HS-27A (cell line): ENCODE measurements around the gene PANK4.

ENCODE experiments used
- DNase-seq: peaks from one replicate; pipeline ENCODE4 v3.0.0-alpha.2; 2012; ENCODE audit warnings: low read depth, missing footprints

PANK4 gene

GRCh38 chr1:2512862-2513421, 13.5 kb downstream of the PANK4 start:
- DNase-seq, result no peak

GRCh38 chr1:2510366-2511155, 15.8 kb downstream of the PANK4 start:
- no peak for DNase-seq

DNA sequence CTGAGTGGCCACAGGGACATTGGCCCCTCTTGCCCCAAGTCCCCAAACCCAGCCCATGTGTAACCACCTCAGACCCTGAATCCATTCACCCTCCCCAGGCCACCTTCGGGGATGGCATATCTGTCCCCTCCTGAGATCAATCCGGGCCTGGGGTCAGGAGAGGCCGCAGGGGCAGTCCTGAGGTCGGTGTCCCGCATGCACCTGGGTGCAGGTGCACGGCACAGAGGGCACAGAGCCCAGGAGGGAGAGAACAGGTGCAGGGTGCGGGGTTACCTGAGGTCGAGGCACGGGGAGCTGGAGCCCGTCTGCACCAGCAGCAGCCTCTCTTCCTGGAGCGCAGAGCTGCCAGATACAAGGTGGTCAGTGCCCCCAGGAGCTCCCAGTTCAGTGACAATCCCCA, 16.8 kb downstream of the PANK4 start:
- DNase-seq, result no peak

- DNase-seq, result no peak
Observed at GRCh38 chr1:2508751-2509150, 17.6 kb downstream of the PANK4 start.

GRCh38 chr1:2508180-2508579, 18.2 kb downstream of the PANK4 start:
- DNase-seq, result no peak

DNA sequence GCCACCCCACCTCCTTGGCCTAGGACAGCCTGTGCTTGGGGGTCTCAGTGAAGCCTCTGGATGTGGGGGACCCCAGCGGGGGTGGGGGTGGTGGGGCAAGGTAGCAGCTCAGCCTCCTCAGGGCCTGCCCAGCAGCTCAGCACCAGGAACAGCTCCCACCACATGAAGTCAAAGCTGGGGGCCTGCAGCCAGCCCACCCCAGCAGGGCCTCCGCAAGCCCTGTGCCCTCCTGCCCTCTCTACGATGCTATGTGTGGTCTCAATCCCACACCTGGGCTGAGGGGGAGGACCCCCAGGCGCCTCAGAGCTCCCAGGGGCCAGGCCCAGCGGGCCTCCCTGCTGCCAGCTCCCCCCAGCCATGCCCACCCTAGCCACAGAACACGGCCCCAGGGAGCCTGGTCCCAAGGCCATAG, 18.6 kb downstream of the PANK4 start:
- DNase-seq, result no peak

- DNase-seq, result no peak
Observed at GRCh38 chr1:2506901-2507565, 19.4 kb downstream of the PANK4 start.

GRCh38 chr1:2506007-2506860, 20.2 kb downstream of the PANK4 start:
- DNase-seq, result no peak

GRCh38 chr1:2505461-2505994, 20.9 kb downstream of the PANK4 start:
- no peak for DNase-seq

- no peak for DNase-seq
Observed at GRCh38 chr1:2504949-2505272, 21.5 kb downstream of the PANK4 start.

DNA sequence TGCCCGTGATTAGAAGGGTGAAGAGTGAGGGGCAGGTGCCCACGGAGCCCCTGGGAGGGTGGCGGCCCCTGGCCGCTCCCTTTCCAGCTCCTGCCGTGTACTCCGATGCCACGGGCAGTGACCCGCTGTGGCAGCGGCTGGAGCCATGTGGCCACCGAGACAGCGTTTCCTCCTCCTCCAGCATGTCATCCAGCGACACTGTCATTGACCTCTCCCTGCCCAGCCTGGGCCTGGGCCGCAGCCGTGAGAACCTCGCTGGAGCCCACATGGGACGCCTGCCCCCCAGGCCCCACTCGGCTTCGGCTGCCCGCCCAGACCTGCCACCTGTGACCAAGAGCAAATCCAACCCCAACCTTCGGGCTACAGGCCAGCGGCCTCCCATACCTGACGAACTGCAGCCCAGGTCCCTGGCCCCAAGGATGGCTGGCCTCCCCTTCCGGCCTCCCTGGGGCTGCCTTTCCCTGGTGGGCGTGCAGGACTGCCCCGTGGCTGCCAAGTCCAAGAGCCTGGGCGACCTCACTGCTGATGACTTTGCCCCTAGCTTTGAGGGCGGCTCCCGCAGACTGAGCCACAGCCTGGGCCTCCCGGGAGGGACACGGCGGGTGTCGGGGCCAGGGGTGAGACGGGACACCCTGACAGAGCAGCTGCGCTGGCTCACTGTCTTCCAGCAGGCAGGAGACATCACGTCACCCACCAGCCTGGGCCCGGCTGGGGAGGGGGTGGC, 22.0 kb downstream of the PANK4 start:
- no peak for DNase-seq

- DNase-seq, result no peak
Observed at GRCh38 chr1:2503554-2504224, 22.7 kb downstream of the PANK4 start.

GRCh38 chr1:2502661-2503553, 23.5 kb downstream of the PANK4 start:
- DNase-seq, result no peak

GRCh38 chr1:2502210-2502609, 24.2 kb downstream of the PANK4 start:
- DNase-seq, result no peak

DNA sequence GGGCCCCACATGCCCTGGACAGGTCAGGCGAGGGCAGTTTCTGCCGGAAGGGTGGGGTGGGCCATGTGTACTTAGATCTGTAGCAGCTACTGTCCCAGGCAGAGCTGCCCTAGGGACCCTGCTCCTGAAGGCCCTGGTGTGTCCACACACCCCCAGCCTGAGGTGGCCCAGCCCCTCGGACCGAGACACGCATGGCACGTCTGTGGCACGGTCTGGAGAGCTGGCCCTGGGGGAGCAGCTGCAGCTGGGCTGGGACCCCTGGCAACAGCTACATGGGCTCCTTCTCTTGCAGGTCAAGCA, 24.6 kb downstream of the PANK4 start:
- DNase-seq, result no peak

DNA sequence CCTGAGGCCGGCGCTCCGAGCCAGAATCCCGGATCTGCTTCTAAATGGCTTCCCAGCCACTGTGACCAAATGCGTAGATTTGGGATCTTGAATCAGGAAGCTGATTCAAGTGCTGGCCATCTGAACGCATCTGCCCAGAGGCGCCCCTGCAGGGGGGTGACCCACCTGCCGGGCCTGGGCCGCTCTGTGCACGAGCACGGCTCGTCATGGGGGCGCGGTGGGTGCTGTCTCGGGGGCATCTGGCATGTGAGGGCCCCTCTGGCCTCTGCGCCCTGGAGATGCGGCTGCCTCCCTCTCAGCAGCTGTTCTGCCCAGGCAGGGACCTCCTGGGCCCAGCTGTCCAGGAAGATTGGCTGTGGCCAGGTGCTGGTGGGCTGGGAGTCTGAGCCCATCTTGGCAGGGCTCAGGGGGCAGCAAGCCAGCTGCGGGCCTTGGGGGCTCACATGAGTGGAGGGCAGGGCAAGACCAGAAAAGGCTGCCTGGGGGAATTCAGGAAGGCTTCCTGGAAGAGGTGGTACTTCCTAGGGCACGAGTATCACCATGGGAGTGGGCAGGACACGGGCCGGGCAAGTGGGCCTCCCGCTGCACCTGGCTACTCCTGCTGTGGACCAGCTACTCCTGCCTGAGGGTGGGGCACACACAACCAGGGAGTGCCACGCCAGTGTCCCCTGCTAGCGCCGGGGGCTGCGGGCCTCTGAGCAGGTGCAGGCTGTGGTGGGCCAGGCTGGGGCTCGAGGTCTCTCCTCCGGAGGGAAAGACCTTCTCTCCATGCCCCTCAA, 25.2 kb downstream of the PANK4 start:
- no peak for DNase-seq

DNA sequence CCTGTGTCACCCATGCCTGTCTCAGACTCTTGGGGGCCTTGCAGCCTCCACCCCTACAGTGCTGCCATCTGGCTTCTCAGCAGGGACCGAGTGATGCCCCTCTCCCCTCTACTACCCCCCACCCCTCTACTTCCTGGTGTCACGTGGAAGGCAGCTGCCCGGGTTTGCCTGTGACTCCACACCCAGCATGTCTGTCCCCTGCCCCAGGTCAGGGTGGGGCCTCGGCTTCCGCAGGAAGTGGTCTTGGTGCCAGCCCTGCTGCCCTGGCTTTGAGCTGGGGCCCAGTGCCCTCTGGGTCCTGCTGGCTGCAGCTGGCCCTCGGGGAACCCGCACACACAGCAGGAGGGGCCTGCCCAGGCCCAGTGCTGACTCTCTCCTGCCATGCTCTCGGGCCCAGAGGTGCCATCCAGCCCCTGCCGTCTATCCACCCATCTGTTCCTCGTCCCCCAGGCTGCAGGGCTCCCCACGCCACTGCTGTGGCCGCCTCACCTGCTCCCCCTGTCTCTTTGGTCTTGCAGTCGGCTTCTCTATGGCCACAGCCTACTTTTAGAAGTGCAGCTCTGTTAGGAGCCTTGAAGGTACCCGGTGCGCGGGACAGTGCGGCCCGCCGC, 26.3 kb downstream of the PANK4 start:
- DNase-seq, result no peak

- DNase-seq, result no peak
Observed at GRCh38 chr1:2499260-2499659, 27.1 kb downstream of the PANK4 start.

DNA sequence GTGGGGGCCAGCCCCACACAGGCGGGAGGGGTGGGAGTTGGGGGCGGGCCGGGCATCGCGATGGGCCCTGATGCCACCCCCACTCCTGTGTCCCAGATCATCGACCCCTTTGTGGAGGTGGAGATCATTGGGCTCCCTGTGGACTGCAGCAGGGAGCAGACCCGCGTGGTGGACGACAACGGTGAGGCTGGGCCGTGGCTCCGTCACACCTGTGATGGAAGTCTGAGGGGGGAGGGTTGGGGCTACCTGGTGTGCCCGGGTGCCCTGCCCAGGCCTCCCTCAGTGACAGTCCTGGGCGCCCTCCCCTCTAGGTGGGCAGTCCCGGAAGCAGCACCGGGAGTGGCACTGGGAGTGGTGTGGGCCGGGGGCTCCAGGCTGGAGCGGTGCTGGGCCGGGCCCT, 27.7 kb downstream of the PANK4 start:
- no peak for DNase-seq
